ENCODE data around the gene CCDC71L.
A peak's percentile ranks its signal among the peaks of the same experiment; 100 is the strongest.

Gene CCDC71L

DNA sequence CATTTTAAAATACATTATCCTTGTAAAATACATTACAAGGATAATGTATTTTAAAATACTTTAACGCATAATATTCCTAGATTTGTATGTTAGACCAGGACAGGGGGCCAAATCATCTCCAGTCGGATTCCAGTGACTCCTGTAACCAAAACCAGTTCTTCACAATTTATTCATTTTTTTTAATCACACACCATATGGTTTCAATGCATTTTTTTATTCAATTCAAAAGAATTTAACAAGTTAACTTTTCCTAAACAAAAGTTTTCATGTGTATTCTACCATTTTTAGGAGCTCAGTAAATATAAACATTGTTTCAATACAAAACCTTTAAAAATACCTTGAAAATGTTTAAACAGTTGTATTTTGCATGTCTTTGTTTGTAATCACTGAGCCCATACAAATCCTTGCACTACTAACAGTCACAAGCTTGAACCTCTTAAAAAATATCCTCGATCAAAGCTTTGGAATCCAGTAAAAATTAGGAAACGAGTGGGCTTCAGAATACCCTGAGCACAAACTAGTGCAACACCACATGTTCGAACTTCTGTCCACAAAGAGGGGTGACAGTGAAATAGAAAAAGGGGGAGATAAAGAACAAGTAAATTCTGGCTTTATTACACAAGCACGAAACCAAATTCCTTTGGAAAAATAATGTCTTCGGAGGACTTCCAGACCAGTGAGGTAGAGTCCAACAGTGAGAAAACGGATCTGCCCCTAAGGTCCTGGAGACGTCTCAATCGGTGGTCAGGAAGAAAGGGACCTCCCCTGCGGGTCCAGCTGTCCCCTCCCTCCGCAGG, 1.6 kb downstream of the CCDC71L start:
- DNase-seq (ENCODE audit: low spot score) = no peak

DNA sequence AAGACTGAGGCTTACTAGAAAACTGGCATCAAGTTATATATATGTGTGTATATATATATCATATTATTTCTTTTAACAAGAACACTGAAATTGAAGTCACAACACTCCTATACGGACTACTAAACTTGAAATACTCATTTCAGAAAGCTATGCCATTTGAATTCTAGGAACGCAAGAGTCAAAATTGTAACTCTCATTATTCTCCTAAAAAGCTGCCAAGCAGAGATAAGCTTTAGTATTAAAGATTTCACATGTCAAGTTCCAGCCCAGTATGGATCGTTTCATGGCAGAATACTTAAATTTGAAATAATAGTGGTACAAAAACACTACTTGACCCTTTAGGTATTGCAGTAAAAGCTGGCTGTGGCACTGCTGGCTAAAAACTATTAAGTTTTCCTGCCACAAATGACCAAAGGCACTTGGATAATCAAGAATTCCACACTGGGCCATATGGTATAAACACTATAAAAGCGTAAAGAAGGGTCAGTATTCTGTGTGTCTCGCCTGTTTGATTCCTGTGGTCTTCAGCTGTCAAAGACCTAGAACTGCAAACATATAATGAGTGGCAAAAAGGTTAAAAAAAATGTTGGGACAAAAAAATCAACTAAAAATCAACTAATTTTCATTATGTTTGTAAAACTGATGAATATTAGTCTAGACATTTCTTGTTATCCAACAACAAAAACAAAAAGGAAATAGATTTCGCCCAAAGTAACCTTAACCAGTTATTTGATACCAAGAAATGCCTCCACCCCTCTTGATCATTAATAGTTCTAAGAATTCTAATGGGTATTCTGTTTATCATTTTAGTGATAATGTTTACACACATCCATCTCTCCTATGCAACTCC, 2.4 kb downstream of the CCDC71L start:
- no peak for DNase-seq (ENCODE audit: low spot score)

DNA sequence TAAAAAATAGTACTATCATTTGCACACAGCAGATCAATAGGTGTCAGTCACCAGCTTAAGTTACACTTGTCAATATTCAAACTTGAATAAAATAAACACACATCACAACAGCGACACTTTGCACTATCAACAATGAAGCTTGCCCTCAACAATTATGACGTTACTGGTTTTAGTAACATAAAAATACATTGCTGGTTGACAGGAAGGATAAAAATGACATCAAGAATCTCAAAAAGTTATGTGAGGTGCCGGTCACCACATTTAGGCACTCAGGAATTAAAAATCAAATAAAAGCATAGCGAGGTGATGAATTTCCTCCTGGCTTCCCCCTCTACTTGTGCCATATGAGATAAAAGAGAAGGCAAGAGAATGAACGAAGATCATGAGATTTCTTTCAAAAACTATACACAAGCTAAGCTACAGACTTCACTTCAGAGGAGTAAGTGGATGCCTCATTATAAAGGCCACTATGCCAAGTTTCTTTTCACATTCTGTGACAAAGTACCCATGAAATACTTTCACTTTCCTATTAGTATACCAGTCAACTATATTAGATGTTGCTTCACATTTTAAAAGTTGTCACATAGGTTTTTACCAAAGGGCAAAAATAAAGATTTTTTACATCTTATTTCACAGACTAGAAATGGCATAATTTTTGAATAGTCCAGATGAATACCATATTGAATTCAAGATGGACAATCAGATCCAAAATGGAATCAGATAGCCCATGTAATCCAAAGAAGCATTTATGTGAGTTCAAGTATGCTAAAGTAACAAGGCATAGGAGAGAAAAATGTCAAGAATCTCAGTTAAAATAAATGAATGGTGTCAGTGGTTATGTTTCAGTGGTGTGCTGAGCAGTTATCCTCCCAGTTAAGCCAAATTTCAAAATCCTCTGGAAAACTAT, 3.6 kb downstream of the CCDC71L start:
- no peak for DNase-seq (ENCODE audit: low spot score)

GRCh38 chr7:106655703-106656498, 5.1 kb downstream of the CCDC71L start:
- DNase-seq (ENCODE audit: low spot score) = no peak

DNA sequence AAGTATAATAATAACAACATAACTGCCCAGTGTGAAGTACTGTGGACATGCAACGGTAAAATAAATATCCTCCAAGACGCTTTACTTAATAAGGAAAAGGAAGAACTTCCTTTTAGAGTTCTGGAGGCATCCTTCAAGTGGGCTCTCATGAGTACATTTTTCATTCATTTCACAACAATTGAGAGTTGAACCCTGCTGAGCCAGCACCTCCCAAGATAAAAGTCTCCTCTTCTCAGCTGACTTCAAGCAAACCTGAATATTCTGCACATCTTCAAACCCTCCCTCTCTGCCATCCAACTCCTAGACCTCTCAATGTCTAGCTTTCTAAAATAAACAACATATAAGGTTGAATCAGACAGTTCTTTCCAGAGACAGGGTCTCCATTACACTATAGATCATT, 7.5 kb downstream of the CCDC71L start:
- no peak for DNase-seq (ENCODE audit: low spot score)

- DNase-seq (ENCODE audit: low spot score) = no peak
These were observed 8.0 kb downstream of the CCDC71L start for GRCh38 chr7:106652909-106653308.

GRCh38 chr7:106652092-106652491, 8.9 kb downstream of the CCDC71L start:
- DNase-seq (ENCODE audit: low spot score) = no peak

- DNase-seq (ENCODE audit: low spot score) = no peak
These were observed 14.7 kb downstream of the CCDC71L start for GRCh38 chr7:106646256-106646655.

- DNase-seq (ENCODE audit: low spot score) = peak; percentile 35
These were observed 16.0 kb downstream of the CCDC71L start for GRCh38 chr7:106644999-106645398.

DNA sequence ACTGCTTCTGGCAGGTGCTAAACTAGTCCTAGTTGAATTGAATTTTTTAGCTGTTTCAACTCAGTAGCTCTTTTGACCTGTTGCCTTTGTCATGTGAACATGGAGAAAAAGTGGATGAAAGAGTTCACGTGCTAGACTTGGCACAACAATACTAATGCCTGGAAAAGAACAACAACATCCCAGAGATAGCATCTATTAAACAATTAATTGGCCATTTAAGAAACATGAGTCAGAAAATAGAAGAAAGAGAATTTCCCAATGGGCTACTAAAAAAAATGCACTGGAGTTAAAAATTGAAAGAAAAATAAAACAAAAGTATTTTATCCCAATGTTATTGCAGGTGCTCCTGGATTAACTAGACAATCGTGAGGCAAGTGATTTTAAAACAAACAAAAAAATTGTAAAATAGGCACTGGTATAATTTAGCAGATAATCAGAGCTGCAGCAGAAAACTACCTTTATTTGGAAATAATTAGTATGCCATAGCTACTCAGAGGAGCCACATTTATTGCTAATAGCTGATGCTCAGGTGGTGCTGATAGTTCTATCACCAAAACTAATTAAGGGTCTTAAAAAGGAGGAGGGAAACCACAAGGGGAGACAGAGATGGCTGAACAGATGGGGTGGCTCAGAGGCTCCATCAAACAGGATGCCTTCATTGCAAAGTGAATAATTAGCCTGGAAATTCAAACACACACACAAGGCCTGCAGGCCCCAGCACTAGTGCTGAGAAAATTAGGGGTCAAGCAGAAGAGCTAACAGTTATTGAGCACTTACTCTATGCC, 17.6 kb downstream of the CCDC71L start:
- DNase-seq (ENCODE audit: low spot score) = no peak

- DNase-seq (ENCODE audit: low spot score) = no peak
These were observed 19.5 kb downstream of the CCDC71L start for GRCh38 chr7:106641416-106641815.

DNA sequence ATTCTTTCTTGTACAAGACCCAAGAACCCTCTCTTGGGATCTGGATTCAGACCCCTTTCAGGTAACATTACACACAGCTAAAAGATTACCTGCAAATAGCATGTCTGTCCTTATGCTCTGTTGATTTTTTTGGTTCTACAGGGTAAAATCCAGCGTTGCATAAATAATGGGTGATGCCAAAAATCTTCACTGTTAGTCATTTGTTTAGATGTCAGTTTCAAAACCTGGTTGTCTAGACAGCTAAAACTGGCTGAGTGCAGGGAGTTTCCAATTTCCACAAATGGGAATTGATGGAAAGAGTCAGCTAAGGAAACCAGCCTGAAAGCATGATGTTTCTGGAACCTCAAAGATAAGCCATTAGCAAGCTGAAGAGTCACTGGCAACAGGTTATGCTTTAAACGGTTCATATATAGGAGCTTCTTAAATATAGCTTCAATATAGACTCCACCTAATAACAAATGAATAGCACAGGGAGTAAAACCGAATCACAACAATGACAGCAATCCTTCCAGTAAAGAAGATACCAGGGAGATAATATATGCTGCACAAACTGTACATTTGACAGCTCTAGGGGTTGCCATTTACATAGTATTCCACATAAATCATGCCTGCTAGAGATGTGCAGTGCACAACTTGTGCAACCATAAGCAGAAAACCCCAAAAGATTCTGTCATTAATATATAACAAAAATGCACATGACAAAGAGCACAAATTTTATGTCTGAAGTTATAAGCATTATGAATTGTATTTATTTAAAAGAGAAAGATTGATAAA, 20.4 kb downstream of the CCDC71L start:
- DNase-seq (ENCODE audit: low spot score) = no peak

DNA sequence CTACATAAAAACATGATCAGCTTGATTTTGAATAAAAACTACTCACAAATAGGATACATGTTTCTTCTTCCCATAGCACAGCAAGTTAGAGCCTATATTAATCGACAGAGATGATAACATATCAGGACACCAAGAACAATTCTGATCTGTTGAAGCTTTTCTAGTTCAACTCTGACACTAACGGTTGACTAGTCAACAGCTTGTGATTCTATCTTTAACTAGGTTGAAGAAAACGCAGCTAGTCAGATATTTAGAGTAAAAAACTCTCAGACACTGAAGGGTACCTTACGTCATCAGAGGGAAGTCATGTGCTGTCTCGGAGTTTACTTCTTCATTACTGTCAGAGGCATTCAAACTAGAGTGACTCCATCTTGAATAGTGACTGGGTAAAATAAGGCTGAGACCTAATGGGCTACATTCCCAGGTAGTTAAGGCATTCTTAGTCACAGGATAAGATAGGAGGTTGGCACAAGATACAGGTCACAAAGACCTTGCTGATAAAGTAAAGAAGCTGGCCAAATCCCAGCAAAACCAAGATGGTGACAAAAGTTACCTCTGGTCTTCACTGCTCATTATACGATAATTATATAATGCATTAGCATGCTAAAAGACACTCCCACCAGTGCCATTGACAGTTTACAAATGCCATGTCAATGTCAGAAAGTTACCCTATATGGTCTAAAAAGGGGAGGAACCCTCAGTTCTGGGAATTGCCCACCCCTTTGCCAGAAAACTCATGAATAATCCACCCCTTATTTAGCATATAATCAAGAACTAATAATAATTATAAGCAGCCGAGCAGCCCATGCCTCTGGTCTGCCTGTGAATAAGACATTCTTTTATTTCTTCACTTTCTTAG, 21.3 kb downstream of the CCDC71L start:
- no peak for DNase-seq (ENCODE audit: low spot score)

- DNase-seq (ENCODE audit: low spot score) = no peak
These were observed 25.5 kb downstream of the CCDC71L start for GRCh38 chr7:106635411-106635810.

GRCh38 chr7:106634958-106635357, 26.0 kb downstream of the CCDC71L start:
- DNase-seq (ENCODE audit: low spot score) = no peak

GRCh38 chr7:106630648-106631047, 30.3 kb downstream of the CCDC71L start:
- DNase-seq (ENCODE audit: low spot score) = no peak

DNA sequence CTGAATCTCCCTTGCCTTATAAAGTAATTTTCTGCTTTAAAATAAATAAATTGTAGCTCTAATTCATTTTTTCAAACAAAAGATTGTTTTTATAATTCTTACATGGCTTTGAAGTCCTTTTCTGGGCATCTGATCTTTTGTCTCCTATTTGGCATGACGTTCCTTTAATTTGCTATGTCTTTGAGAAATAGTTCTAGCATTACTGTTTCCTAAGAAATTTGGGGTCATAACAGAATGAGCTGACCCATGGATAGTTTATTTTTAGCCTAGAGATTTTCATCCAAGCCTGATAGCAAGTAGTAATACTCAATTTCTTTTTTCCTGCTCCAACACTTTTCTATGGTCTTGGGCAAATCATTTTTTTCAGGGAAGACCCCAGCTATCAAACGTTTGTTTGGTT, 31.4 kb downstream of the CCDC71L start:
- no peak for DNase-seq (ENCODE audit: low spot score)

DNA sequence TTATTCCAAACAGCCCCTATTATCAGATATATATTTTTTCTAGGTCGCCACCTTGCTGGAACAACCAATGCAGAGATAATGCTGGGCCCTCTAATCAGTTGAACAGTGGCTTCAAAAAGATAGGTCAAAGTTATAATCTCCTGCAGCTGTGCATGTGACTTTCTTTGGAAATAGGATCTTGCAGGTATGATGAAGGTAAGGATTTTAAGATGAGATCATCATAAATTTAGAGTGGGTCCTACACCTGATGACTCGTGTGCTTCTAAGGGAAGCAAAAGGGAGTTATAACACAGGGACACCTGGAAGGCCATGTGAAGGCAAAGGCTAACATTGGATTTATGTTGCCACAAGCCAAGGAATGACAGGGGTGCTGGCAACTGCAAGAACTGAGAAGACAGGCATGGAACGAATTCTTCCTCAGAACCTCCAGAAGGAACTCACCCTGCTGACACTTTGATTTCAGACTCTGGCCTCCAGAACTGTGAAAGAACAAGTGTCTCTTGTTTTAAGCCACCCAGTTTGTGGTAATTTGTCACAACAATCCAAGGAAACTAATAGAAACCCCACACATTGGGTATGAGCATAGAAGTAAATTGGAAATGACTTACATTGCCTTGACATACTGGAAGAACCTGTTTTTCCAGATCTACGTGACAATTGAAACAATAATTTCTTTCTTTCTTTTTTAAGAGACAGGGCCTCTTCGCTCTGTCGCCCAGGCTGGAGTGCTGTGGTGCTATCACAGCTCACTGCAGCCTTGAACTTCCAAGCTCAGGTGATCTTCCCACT, 34.4 kb downstream of the CCDC71L start:
- DNase-seq (ENCODE audit: low spot score) = no peak
